Lower leg skin (tissue), 3 donors: ENCODE measurements around the gene FHAD1.

Experiments used
- POLR2A ChIP-seq, 2 donors: fragments of 450-650 bp; IDR thresholded peaks; one replicate each; pipeline ENCODE4 v1.6.1; 2016 to 2017; ENCODE audit warnings: antibody characterized with exemption in 2 of 2, mild to moderate bottlenecking in 1 of 2, moderate library complexity in 1 of 2
- TF ChIP-seq, protein P1 (sequence below), 3 donors: fragments of 450-650 bp; IDR thresholded peaks; one replicate each; pipeline ENCODE4 v1.5.1; 2016; ENCODE audit warnings: antibody characterized with exemption in 3 of 3, mild to moderate bottlenecking in 3 of 3, moderate library complexity in 2 of 3

GRCh38 chr1:15362096-15362736, 115.2 kb downstream of the FHAD1 start:
- TF ChIP-seq, protein P1, sequence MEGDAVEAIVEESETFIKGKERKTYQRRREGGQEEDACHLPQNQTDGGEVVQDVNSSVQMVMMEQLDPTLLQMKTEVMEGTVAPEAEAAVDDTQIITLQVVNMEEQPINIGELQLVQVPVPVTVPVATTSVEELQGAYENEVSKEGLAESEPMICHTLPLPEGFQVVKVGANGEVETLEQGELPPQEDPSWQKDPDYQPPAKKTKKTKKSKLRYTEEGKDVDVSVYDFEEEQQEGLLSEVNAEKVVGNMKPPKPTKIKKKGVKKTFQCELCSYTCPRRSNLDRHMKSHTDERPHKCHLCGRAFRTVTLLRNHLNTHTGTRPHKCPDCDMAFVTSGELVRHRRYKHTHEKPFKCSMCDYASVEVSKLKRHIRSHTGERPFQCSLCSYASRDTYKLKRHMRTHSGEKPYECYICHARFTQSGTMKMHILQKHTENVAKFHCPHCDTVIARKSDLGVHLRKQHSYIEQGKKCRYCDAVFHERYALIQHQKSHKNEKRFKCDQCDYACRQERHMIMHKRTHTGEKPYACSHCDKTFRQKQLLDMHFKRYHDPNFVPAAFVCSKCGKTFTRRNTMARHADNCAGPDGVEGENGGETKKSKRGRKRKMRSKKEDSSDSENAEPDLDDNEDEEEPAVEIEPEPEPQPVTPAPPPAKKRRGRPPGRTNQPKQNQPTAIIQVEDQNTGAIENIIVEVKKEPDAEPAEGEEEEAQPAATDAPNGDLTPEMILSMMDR (IDR thresholded peaks at IDR 0.05) = no peak
- no peak for TF ChIP-seq POLR2A (IDR thresholded peaks at IDR 0.05)
